ENCODE data around the gene LDLRAD3. TPM values are rescaled to one million over a fixed set of nuclear protein-coding genes. Genes with fewer than 3 reads are reported as not detected.

Gene LDLRAD3
- total and polyA plus RNA-seq, 3 experiments from 2014 or later, result 0.09 to 0.44 TPM; not detected in 1

DNA sequence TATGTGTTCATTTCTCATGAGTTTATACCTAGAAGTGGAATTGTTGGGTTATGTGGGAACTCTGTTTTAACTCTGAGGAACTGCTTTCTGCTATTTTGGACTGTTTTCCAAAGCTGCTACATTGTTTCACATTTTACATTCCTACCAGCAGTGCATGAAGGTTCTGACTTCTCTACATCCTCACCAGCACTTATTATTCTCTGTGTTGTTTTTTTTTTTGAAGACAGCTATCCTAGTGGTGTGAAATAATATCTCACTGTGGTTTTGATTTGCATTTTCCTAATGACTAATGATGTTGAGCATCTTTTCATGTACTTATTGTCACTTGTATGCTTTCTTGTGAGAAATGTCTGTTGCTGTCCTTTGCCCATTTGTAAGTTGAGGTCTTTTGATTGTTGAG lies 175.4 kb downstream of the LDLRAD3 start:
- H3K4me3 Mint-ChIP-seq, result no peak overlapping the region
- H3K4me1 ChIP-seq (ENCODE audit: insufficient read depth, low read length), result no peaks in the 10 kb centered on the region
- no peaks in the 10 kb centered on the region for H3K27me3 ChIP-seq (ENCODE audit: insufficient read depth, low read length, poor library complexity, severe bottlenecking)
- CTCF ChIA-PET, result no interaction called here
- POLR2A ChIA-PET, result no interaction called here
- H3K36me3 Mint-ChIP-seq, result no peaks in the 10 kb centered on the region
- H3K4me1 Mint-ChIP-seq, result no peaks in the 10 kb centered on the region
- no peaks in the 10 kb centered on the region for H3K36me3 ChIP-seq (ENCODE audit: insufficient read depth, low read length)
- DNase-seq, result no peak
- H3K27ac ChIP-seq (ENCODE audit: low read depth, low read length), result no peak overlapping the region
- peaks cover 4 to 5% of the 10 kb centered on the region in 2 donors for H3K27me3 Mint-ChIP-seq
- no peaks in the 10 kb centered on the region for H3K9me3 ChIP-seq (ENCODE audit: low read length)
- H3K9me3 Mint-ChIP-seq, result peaks cover 0 to 3% (median 2%) of the 10 kb centered on the region in 5 donors
- H3K4me3 ChIP-seq (ENCODE audit: low read length), result no peak overlapping the region
- no peak overlapping the region for H3K27ac Mint-ChIP-seq

DNA sequence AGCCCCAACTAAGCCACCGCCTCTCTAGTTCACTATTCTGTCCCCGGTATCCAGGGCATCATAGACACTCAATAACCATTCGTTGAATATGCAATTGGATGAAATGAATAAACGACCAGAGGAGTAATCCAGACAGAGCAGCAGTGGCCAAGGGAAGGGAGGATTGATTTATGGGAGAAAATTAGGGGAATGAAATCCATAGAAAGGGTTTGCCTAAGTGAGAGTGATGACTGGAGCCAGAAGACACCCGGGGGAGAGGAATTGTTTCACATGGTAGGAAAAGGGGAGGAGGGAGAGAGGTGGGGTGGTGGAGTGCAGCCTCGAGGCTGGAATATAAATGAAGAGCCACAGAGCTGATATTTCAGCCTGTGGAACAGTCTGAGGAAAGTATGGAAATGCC lies 177.2 kb downstream of the LDLRAD3 start:
- H3K9me3 Mint-ChIP-seq, result peaks cover 0 to 2% (median 0%) of the 10 kb centered on the region in 5 donors
- Histone ChIP-seq H3K4me1 (ENCODE audit: insufficient read depth, low read length) (no peaks in the 10 kb centered on the region), H3K27me3 (ENCODE audit: insufficient read depth, low read length, poor library complexity, severe bottlenecking) (no peaks in the 10 kb centered on the region), H3K36me3 (ENCODE audit: insufficient read depth, low read length) (no peaks in the 10 kb centered on the region), H3K27ac (ENCODE audit: low read depth, low read length) (no peak overlapping the region), H3K9me3 (ENCODE audit: low read length) (no peaks in the 10 kb centered on the region), H3K4me3 (ENCODE audit: low read length) (no peak overlapping the region)
- peaks cover 3 to 16% of the 10 kb centered on the region in 2 donors for H3K27me3 Mint-ChIP-seq
- H3K27ac Mint-ChIP-seq, result no peak overlapping the region
- no peak overlapping the region for H3K4me3 Mint-ChIP-seq
- DNase-seq, result no peak
- no peaks in the 10 kb centered on the region for H3K36me3 Mint-ChIP-seq
- ChIA-PET CTCF (no interaction called here), POLR2A (no interaction called here)
- no peaks in the 10 kb centered on the region for H3K4me1 Mint-ChIP-seq

DNA sequence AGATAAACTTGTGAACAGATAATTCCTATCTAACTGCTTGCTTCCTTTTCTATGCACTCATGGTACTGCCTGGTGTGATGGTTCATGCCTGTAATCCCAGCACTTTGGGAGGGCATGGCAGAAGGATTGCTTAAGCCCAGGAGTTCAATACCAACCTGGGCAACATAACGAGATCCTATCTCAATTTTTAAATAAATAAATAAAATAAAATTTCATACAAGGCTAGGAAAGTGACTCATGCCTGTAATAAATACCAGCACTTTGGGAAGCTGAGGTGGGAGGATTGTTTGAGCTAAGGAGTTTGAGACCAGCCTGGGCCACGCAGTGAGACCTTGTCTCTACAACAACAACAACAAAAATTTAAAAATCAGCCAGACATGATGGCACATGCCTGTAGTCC lies 178.8 kb downstream of the LDLRAD3 start:
- Histone ChIP-seq H3K4me3 (ENCODE audit: low read length) (no peak overlapping the region), H3K9me3 (ENCODE audit: low read length) (no peaks in the 10 kb centered on the region), H3K36me3 (ENCODE audit: insufficient read depth, low read length) (no peaks in the 10 kb centered on the region), H3K27me3 (ENCODE audit: insufficient read depth, low read length, poor library complexity, severe bottlenecking) (no peaks in the 10 kb centered on the region), H3K4me1 (ENCODE audit: insufficient read depth, low read length) (no peaks in the 10 kb centered on the region), H3K27ac (ENCODE audit: low read depth, low read length) (no peak overlapping the region)
- DNase-seq, result no peak
- peaks cover 0 to 2% (median 0%) of the 10 kb centered on the region in 5 donors for H3K9me3 Mint-ChIP-seq
- no peak overlapping the region for H3K4me3 Mint-ChIP-seq
- no peaks in the 10 kb centered on the region for H3K4me1 Mint-ChIP-seq
- ChIA-PET CTCF (no interaction called here), POLR2A (no interaction called here)
- H3K27ac Mint-ChIP-seq, result no peak overlapping the region
- H3K27me3 Mint-ChIP-seq, result peaks cover 3 to 23% of the 10 kb centered on the region in 2 donors
- no peaks in the 10 kb centered on the region for H3K36me3 Mint-ChIP-seq

DNA sequence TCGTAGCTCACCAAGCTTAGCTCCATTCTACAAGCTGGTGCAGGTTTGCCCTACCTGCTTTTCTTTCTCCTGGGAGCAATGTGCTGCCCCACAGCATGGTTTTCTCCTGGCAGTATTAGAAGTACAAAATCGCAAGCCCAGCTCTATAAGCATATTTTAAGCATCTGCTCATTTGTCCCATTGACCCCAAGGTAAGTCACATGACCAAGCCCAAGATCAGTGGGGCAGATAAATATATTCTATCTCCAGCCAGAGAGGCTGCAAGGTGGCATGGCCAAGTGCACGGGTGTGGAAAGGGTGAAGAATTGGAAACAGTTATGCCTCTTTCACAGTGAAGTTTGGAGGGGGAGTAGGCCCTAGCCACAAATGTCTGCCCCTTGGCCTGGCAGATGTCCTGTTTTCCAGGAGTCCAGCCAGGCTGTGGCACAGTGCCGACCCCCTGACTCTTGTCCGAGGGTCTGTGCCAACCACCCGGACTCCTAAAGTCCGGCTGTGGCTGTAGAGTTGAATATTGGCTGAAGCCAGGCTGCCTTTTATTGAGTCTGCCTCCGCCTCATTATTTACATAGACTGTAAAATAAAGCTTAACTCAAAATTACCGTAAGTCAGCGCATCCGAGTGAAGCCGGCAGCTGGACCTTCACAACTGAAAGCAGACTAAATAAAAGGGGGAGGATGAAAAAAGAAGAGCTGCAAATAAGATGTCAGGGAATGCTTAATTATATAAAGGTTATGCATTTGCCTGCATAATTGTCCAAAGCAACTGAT lies 179.7 kb downstream of the LDLRAD3 start:
- CTCF ChIA-PET, result no interaction called here
- Mint-ChIP-seq H3K4me3 (no peak overlapping the region), H3K27me3 (peaks cover 7 to 26% of the 10 kb centered on the region in 2 donors), H3K36me3 (no peaks in the 10 kb centered on the region), H3K9me3 (peaks cover 0 to 2% (median 0%) of the 10 kb centered on the region in 5 donors), H3K27ac (no peak overlapping the region), H3K4me1 (no peaks in the 10 kb centered on the region)
- Histone ChIP-seq H3K9me3 (ENCODE audit: low read length) (no peaks in the 10 kb centered on the region), H3K27ac (ENCODE audit: low read depth, low read length) (no peak overlapping the region), H3K4me3 (ENCODE audit: low read length) (no peak overlapping the region), H3K4me1 (ENCODE audit: insufficient read depth, low read length) (no peaks in the 10 kb centered on the region), H3K27me3 (ENCODE audit: insufficient read depth, low read length, poor library complexity, severe bottlenecking) (no peaks in the 10 kb centered on the region), H3K36me3 (ENCODE audit: insufficient read depth, low read length) (no peaks in the 10 kb centered on the region)
- POLR2A ChIA-PET, result no interaction called here
- no peak for DNase-seq

DNA sequence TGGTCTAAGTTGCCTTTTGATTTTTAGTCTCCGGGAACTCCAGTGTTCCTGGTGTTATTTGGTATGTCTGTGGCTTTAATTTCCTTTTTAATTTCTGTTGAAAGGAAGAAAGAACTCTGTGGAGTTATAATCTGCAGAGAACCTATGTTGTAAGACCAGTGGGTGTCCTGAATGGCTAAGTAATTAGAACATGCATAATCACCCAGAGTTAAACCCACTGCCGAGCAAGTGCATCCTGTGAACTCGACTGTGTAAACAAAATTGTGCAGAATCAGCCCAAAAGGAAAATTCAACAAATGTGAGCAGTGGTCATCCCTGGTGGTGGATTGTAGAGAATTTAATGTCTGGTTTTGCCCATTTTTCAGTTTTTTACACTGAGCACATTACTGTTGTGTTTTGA lies 182.8 kb downstream of the LDLRAD3 start:
- no peaks in the 10 kb centered on the region for H3K4me1 ChIP-seq (ENCODE audit: insufficient read depth, low read length)
- ChIA-PET POLR2A (no interaction called here), CTCF (no interaction called here)
- H3K27me3 ChIP-seq (ENCODE audit: insufficient read depth, low read length, poor library complexity, severe bottlenecking), result no peaks in the 10 kb centered on the region
- H3K9me3 Mint-ChIP-seq, result peaks cover 0 to 2% (median 0%) of the 10 kb centered on the region in 5 donors
- H3K36me3 Mint-ChIP-seq, result no peaks in the 10 kb centered on the region
- no peak overlapping the region for H3K4me3 ChIP-seq (ENCODE audit: low read length)
- H3K27ac Mint-ChIP-seq, result no peak overlapping the region
- H3K27me3 Mint-ChIP-seq, result peaks cover 10 to 40% of the 10 kb centered on the region in 2 donors
- H3K36me3 ChIP-seq (ENCODE audit: insufficient read depth, low read length), result no peaks in the 10 kb centered on the region
- no peak for DNase-seq
- no peaks in the 10 kb centered on the region for H3K9me3 ChIP-seq (ENCODE audit: low read length)
- H3K27ac ChIP-seq (ENCODE audit: low read depth, low read length), result no peak overlapping the region
- H3K4me1 Mint-ChIP-seq, result no peaks in the 10 kb centered on the region
- no peak overlapping the region for H3K4me3 Mint-ChIP-seq

DNA sequence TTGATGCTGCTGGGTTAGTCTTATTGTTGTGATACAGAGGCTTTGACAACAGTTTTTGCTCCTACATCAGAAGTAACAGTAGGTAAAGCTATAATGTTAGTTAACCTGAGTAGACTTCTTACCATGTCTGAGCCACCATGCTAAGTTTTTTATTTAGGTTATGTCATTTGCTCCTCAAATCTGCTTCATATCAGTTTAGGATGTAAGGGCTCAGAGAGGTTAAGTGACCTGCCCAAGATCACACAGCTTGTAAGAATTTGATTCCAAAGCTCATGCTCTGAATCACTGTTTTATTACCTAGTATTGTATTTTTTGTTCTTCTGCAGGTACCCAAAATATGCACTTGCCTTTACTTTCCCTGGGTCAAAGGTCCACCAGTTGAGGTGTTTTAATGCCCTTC lies 183.7 kb downstream of the LDLRAD3 start:
- no peak for DNase-seq
- Histone ChIP-seq H3K4me1 (ENCODE audit: insufficient read depth, low read length) (no peaks in the 10 kb centered on the region), H3K36me3 (ENCODE audit: insufficient read depth, low read length) (no peaks in the 10 kb centered on the region), H3K9me3 (ENCODE audit: low read length) (no peaks in the 10 kb centered on the region), H3K4me3 (ENCODE audit: low read length) (no peak overlapping the region), H3K27me3 (ENCODE audit: insufficient read depth, low read length, poor library complexity, severe bottlenecking) (no peaks in the 10 kb centered on the region), H3K27ac (ENCODE audit: low read depth, low read length) (no peak overlapping the region)
- no peak overlapping the region for H3K4me3 Mint-ChIP-seq
- H3K27ac Mint-ChIP-seq, result no peak overlapping the region
- ChIA-PET POLR2A (no interaction called here), CTCF (no interaction called here)
- peaks cover 0 to 2% (median 0%) of the 10 kb centered on the region in 5 donors for H3K9me3 Mint-ChIP-seq
- H3K27me3 Mint-ChIP-seq, result peaks cover 7 to 40% of the 10 kb centered on the region in 2 donors
- no peaks in the 10 kb centered on the region for H3K36me3 Mint-ChIP-seq
- H3K4me1 Mint-ChIP-seq, result no peaks in the 10 kb centered on the region

DNA sequence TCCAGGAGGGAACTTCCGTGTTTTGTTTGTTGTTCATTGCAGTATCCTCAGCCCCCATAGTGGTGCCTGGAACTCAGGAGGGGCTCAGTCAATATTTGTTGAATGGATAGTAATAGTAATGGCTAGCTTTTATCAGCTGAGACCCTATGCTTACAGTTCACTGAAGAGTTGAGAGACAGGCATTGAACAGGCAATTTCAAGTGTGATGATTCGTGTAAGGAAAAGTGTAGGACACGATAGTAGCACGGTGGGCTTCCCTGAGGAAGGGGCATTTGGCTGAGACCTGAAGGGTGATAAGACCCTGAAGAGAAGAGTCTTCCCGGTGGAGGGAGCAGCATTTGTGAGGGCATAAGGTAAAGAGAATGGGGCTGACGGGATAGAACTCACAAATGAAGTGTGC lies 186.1 kb downstream of the LDLRAD3 start:
- no peaks in the 10 kb centered on the region for H3K9me3 ChIP-seq (ENCODE audit: low read length)
- H3K27ac ChIP-seq (ENCODE audit: low read depth, low read length), result no peak overlapping the region
- H3K4me1 Mint-ChIP-seq, result no peaks in the 10 kb centered on the region
- no peak overlapping the region for H3K4me3 ChIP-seq (ENCODE audit: low read length)
- CTCF ChIA-PET, result interaction anchor here (1.8 kb wide), 1 partner anchor 308 kb away, joined by 5 read pairs; no protein-coding TSS in a partner anchor
- DNase-seq, result no peak
- peaks cover 0 to 2% (median 0%) of the 10 kb centered on the region in 5 donors for H3K9me3 Mint-ChIP-seq
- H3K4me3 Mint-ChIP-seq, result no peak overlapping the region
- H3K36me3 ChIP-seq (ENCODE audit: insufficient read depth, low read length), result no peaks in the 10 kb centered on the region
- peaks cover 8 to 39% of the 10 kb centered on the region in 2 donors for H3K27me3 Mint-ChIP-seq
- POLR2A ChIA-PET, result no interaction called here
- no peak overlapping the region for H3K27ac Mint-ChIP-seq
- H3K36me3 Mint-ChIP-seq, result no peaks in the 10 kb centered on the region
- no peaks in the 10 kb centered on the region for H3K4me1 ChIP-seq (ENCODE audit: insufficient read depth, low read length)
- no peaks in the 10 kb centered on the region for H3K27me3 ChIP-seq (ENCODE audit: insufficient read depth, low read length, poor library complexity, severe bottlenecking)

DNA sequence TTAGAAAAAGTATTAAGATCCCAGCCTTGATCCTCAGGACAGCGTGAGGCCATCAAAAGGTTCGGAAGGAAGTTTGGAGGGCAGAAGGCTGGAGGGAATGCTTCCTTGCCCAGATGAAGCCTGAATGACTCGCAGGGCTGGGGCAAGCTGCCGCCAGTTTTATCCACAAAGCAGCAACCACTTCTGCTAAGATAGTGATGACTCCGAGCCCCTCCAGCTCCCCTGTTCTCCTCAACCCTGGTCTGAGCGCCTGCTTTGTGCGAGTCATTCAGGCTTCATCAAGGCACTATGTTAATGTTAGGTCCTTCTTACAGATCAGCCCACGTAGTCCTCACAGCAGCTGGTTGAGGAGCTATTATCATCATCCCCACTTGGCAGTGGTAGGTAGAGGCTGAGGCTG lies 186.5 kb downstream of the LDLRAD3 start:
- Histone ChIP-seq H3K9me3 (ENCODE audit: low read length) (no peaks in the 10 kb centered on the region), H3K4me1 (ENCODE audit: insufficient read depth, low read length) (no peaks in the 10 kb centered on the region), H3K27ac (ENCODE audit: low read depth, low read length) (no peak overlapping the region), H3K4me3 (ENCODE audit: low read length) (no peak overlapping the region), H3K36me3 (ENCODE audit: insufficient read depth, low read length) (no peaks in the 10 kb centered on the region), H3K27me3 (ENCODE audit: insufficient read depth, low read length, poor library complexity, severe bottlenecking) (no peaks in the 10 kb centered on the region)
- no peak for DNase-seq
- CTCF ChIA-PET, result interaction anchor here (1.8 kb wide), 1 partner anchor 308 kb away, joined by 5 read pairs; no protein-coding TSS in a partner anchor
- POLR2A ChIA-PET, result no interaction called here
- Mint-ChIP-seq H3K4me1 (no peaks in the 10 kb centered on the region), H3K27me3 (peaks cover 8 to 37% of the 10 kb centered on the region in 2 donors), H3K27ac (no peak overlapping the region), H3K4me3 (no peak overlapping the region), H3K36me3 (no peaks in the 10 kb centered on the region), H3K9me3 (peaks cover 0 to 2% (median 0%) of the 10 kb centered on the region in 5 donors)
